WTC11 (cell line): ENCODE results near the gene BET1L.

Experiments
- CREM ChIP-seq: sonication (generic); formaldehyde crosslinking; IDR thresholded peaks from 2 replicates; pipeline ENCODE4 v1.8.1; 2022; ENCODE audit warnings: mild to moderate bottlenecking, missing genetic modification reagents, moderate library complexity
- JUN ChIP-seq: sonication (generic); formaldehyde crosslinking; IDR thresholded peaks from 2 replicates; pipeline ENCODE4 v1.8.0; 2023; ENCODE audit warnings: mild to moderate bottlenecking, missing genetic modification reagents
- TF ChIP-seq, protein P1 (sequence below): sonication (generic); formaldehyde crosslinking; IDR thresholded peaks from 2 replicates; pipeline ENCODE4 v1.8.1; 2023; ENCODE audit warnings: mild to moderate bottlenecking, missing genetic modification reagents, moderate library complexity
- TF ChIP-seq, protein P2 (sequence below): fragments of 200-600 bp; IDR thresholded peaks from 2 replicates; pipeline ENCODE4 v1.8.0; 2022; ENCODE audit warnings: antibody characterized with exemption
- TF ChIP-seq, protein P3 (sequence below): sonication (generic); formaldehyde crosslinking; IDR thresholded peaks from 2 replicates; pipeline ENCODE4 v1.8.0; 2023; ENCODE audit warnings: missing genetic modification reagents, mild to moderate bottlenecking, borderline replicate concordance

DNA sequence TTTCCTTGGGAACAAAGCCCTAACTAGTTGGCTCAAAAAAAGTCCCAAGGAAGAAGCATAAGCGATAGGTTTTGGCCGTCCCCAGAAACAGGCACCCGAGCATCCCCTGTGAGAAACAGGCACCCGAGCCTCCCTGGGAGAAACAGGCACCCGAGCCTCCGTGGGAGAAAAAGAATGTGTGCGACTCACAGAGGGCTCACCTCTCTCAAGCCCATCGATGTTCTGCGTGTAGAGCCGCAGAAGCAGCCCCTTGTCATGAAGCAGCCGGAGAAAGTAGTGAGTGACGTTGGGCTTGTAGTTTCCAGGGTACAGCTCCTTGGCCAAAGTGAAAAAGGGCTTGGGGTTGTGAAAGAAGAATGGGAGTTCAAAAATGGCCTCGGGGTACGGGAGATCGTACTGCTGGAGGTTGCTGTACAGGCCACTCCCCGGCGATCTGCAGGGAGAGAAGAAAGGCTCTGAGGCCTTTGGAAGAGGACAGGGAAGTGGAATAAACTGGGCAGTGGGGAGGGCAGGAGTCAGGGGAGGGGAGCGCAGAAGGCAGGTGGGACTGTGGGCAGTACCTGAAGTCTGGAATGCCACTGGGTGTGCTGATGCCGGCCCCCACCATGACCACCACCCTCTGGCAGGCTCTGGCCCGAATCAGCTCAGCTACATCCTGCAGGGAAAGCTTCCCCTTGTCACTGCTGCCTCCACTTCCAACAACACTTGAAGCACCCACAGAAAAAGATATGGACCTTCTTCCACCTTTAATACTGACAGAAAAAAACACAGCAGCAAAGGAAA, 25.8 kb upstream of the BET1L start:
- TF ChIP-seq, protein P1, sequence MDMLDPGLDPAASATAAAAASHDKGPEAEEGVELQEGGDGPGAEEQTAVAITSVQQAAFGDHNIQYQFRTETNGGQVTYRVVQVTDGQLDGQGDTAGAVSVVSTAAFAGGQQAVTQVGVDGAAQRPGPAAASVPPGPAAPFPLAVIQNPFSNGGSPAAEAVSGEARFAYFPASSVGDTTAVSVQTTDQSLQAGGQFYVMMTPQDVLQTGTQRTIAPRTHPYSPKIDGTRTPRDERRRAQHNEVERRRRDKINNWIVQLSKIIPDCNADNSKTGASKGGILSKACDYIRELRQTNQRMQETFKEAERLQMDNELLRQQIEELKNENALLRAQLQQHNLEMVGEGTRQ (CRISPR knock-in tag), result no peak
- TF ChIP-seq JUN (CRISPR knock-in tag) (no peak), CREM (no peak)
- TF ChIP-seq, protein P2, sequence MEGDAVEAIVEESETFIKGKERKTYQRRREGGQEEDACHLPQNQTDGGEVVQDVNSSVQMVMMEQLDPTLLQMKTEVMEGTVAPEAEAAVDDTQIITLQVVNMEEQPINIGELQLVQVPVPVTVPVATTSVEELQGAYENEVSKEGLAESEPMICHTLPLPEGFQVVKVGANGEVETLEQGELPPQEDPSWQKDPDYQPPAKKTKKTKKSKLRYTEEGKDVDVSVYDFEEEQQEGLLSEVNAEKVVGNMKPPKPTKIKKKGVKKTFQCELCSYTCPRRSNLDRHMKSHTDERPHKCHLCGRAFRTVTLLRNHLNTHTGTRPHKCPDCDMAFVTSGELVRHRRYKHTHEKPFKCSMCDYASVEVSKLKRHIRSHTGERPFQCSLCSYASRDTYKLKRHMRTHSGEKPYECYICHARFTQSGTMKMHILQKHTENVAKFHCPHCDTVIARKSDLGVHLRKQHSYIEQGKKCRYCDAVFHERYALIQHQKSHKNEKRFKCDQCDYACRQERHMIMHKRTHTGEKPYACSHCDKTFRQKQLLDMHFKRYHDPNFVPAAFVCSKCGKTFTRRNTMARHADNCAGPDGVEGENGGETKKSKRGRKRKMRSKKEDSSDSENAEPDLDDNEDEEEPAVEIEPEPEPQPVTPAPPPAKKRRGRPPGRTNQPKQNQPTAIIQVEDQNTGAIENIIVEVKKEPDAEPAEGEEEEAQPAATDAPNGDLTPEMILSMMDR, result no peak
- TF ChIP-seq, protein P3, sequence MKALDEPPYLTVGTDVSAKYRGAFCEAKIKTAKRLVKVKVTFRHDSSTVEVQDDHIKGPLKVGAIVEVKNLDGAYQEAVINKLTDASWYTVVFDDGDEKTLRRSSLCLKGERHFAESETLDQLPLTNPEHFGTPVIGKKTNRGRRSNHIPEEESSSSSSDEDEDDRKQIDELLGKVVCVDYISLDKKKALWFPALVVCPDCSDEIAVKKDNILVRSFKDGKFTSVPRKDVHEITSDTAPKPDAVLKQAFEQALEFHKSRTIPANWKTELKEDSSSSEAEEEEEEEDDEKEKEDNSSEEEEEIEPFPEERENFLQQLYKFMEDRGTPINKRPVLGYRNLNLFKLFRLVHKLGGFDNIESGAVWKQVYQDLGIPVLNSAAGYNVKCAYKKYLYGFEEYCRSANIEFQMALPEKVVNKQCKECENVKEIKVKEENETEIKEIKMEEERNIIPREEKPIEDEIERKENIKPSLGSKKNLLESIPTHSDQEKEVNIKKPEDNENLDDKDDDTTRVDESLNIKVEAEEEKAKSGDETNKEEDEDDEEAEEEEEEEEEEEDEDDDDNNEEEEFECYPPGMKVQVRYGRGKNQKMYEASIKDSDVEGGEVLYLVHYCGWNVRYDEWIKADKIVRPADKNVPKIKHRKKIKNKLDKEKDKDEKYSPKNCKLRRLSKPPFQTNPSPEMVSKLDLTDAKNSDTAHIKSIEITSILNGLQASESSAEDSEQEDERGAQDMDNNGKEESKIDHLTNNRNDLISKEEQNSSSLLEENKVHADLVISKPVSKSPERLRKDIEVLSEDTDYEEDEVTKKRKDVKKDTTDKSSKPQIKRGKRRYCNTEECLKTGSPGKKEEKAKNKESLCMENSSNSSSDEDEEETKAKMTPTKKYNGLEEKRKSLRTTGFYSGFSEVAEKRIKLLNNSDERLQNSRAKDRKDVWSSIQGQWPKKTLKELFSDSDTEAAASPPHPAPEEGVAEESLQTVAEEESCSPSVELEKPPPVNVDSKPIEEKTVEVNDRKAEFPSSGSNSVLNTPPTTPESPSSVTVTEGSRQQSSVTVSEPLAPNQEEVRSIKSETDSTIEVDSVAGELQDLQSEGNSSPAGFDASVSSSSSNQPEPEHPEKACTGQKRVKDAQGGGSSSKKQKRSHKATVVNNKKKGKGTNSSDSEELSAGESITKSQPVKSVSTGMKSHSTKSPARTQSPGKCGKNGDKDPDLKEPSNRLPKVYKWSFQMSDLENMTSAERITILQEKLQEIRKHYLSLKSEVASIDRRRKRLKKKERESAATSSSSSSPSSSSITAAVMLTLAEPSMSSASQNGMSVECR (CRISPR knock-in tag), result no peak
